Ishikawa (cell line): ENCODE data around the gene MEIS1.

ENCODE experiments used
- CREB1 ChIP-seq: IDR thresholded peaks from 2 replicates; pipeline ENCODE4 v1.6.1; 2012; ENCODE audit warnings: low read depth
- EP300 ChIP-seq: IDR thresholded peaks from 2 replicates; pipeline ENCODE4 v1.6.1; 2012; ENCODE audit warnings: borderline replicate concordance
- NFIC ChIP-seq: IDR thresholded peaks from 2 replicates; pipeline ENCODE4 v1.6.1; 2012
- RAD21 ChIP-seq: IDR thresholded peaks from 2 replicates; pipeline ENCODE4 v1.6.1; 2012; ENCODE audit warnings: low read depth
- TCF12 ChIP-seq: IDR thresholded peaks from 2 replicates; pipeline ENCODE4 v1.6.1; 2012; ENCODE audit warnings: low read depth
- ZBTB7A ChIP-seq: IDR thresholded peaks from 2 replicates; pipeline ENCODE4 v1.6.1; 2012; ENCODE audit warnings: low read depth
- TF ChIP-seq, protein P1 (sequence below): IDR thresholded peaks from 2 replicates; pipeline ENCODE4 v1.6.1; 2012; ENCODE audit warnings: low read depth, mild to moderate bottlenecking

DNA sequence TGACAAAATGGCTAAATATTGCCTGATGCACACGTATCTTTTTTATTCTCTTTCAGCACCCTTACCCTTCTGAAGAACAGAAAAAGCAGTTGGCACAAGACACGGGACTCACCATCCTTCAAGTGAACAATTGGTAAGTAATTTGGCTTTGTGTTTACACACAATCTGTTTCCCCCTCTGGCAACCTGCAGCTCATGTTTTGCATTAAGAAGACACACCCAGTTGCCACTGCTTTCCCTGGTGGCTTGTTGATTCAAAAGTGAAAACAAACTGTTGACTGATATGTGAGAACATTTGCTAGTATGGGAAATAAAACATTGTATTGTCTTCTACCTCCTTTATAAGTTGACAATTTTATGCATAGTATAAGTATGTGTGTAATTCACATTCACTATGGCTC, 113.0 kb downstream of the MEIS1 start:
- TF ChIP-seq CREB1 (no peak), ZBTB7A (no peak), RAD21 (no peak), TCF12 (no peak), NFIC (no peak), EP300 (no peak)
- TF ChIP-seq, protein P1, sequence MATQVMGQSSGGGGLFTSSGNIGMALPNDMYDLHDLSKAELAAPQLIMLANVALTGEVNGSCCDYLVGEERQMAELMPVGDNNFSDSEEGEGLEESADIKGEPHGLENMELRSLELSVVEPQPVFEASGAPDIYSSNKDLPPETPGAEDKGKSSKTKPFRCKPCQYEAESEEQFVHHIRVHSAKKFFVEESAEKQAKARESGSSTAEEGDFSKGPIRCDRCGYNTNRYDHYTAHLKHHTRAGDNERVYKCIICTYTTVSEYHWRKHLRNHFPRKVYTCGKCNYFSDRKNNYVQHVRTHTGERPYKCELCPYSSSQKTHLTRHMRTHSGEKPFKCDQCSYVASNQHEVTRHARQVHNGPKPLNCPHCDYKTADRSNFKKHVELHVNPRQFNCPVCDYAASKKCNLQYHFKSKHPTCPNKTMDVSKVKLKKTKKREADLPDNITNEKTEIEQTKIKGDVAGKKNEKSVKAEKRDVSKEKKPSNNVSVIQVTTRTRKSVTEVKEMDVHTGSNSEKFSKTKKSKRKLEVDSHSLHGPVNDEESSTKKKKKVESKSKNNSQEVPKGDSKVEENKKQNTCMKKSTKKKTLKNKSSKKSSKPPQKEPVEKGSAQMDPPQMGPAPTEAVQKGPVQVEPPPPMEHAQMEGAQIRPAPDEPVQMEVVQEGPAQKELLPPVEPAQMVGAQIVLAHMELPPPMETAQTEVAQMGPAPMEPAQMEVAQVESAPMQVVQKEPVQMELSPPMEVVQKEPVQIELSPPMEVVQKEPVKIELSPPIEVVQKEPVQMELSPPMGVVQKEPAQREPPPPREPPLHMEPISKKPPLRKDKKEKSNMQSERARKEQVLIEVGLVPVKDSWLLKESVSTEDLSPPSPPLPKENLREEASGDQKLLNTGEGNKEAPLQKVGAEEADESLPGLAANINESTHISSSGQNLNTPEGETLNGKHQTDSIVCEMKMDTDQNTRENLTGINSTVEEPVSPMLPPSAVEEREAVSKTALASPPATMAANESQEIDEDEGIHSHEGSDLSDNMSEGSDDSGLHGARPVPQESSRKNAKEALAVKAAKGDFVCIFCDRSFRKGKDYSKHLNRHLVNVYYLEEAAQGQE, result no peak
